Measurements from ENCODE around the gene CORO2B.

DNA sequence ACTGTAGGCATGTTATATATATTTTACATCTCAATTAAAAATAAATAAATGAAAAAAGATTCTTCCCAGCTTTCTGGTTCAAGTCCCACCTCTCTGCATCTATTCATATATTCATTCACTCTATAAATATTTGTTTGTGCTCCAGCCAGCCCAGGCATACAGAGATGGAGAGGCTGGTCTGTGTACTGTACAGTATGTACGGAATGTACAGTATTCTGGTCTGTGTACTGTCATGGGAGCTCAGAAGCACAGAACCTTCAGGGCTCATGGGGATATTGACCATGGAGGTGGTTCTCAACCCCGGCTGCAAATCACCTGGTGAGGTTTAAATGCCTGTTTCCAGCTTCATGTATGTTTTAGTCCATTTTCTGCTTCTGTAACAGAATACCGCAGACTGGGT is 13.8 kb downstream of the CORO2B start:
- TF ChIP-seq ATF7 (IDR thresholded peaks at IDR 0.05) (no peak), ATF7 (CRISPR knock-in tag; IDR thresholded peaks at IDR 0.05) (no peak), POLR2A (IDR thresholded peaks at IDR 0.05; ENCODE audit: insufficient read depth in 1 of 2, low read depth in 2 of 2, low read length in 2 of 2) (no peak), NFE2L2 (IDR thresholded peaks at IDR 0.05; ENCODE audit: low read length) (no peak)
- TF ChIP-seq, protein P1, sequence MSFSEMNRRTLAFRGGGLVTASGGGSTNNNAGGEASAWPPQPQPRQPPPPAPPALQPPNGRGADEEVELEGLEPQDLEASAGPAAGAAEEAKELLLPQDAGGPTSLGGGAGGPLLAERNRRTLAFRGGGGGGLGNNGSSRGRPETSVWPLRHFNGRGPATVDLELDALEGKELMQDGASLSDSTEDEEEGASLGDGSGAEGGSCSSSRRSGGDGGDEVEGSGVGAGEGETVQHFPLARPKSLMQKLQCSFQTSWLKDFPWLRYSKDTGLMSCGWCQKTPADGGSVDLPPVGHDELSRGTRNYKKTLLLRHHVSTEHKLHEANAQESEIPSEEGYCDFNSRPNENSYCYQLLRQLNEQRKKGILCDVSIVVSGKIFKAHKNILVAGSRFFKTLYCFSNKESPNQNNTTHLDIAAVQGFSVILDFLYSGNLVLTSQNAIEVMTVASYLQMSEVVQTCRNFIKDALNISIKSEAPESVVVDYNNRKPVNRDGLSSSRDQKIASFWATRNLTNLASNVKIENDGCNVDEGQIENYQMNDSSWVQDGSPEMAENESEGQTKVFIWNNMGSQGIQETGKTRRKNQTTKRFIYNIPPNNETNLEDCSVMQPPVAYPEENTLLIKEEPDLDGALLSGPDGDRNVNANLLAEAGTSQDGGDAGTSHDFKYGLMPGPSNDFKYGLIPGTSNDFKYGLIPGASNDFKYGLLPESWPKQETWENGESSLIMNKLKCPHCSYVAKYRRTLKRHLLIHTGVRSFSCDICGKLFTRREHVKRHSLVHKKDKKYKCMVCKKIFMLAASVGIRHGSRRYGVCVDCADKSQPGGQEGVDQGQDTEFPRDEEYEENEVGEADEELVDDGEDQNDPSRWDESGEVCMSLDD (CRISPR knock-in tag; IDR thresholded peaks at IDR 0.05; ENCODE audit: borderline replicate concordance) = no peak

All from HepG2 (cell line).